ENCODE data around the gene HIGD1A.

Gene HIGD1A

GRCh38 chr3:42735615-42736014, 68.7 kb downstream of the HIGD1A start:
- POLR2A ChIA-PET (ENCODE audit: low non-redundant PET) = no interaction called here
- CTCF ChIA-PET = interaction anchor here (0.9 kb wide), 1 partner anchor 95 kb away, joined by 3 read pairs; no protein-coding TSS in a partner anchor
- DNase-seq (ENCODE audit: low spot score) = no peak
- no peak overlapping the region for H3K27ac ChIP-seq
- no peak for TF ChIP-seq CTCF (conservative IDR thresholded peaks at IDR 0.05; ENCODE audit: low read depth)

- no peak for TF ChIP-seq CTCF (conservative IDR thresholded peaks at IDR 0.05; ENCODE audit: low read depth)
- ChIA-PET CTCF (interaction anchor here (0.9 kb wide), 1 partner anchor 96 kb away, joined by 3 read pairs; no protein-coding TSS in a partner anchor), POLR2A (ENCODE audit: low non-redundant PET) (no interaction called here)
- no peak overlapping the region for H3K27ac ChIP-seq
- no peak for DNase-seq (ENCODE audit: low spot score)
Measured at GRCh38 chr3:42735019-42735418, 69.3 kb downstream of the HIGD1A start.

- no peak for DNase-seq (ENCODE audit: low spot score)
- TF ChIP-seq CTCF (conservative IDR thresholded peaks at IDR 0.05; ENCODE audit: low read depth) = no peak
- POLR2A ChIA-PET (ENCODE audit: low non-redundant PET) = no interaction called here
- no peak overlapping the region for H3K27ac ChIP-seq
- CTCF ChIA-PET = no interaction called here
Measured at GRCh38 chr3:42734263-42734860, 69.9 kb downstream of the HIGD1A start.

GRCh38 chr3:42733501-42734262, 70.6 kb downstream of the HIGD1A start:
- no peak for DNase-seq (ENCODE audit: low spot score)
- ChIA-PET POLR2A (ENCODE audit: low non-redundant PET) (no interaction called here), CTCF (no interaction called here)
- no peak for TF ChIP-seq CTCF (conservative IDR thresholded peaks at IDR 0.05; ENCODE audit: low read depth)
- H3K27ac ChIP-seq = no peak overlapping the region
